ENCODE results near the gene CNDP1.

DNA sequence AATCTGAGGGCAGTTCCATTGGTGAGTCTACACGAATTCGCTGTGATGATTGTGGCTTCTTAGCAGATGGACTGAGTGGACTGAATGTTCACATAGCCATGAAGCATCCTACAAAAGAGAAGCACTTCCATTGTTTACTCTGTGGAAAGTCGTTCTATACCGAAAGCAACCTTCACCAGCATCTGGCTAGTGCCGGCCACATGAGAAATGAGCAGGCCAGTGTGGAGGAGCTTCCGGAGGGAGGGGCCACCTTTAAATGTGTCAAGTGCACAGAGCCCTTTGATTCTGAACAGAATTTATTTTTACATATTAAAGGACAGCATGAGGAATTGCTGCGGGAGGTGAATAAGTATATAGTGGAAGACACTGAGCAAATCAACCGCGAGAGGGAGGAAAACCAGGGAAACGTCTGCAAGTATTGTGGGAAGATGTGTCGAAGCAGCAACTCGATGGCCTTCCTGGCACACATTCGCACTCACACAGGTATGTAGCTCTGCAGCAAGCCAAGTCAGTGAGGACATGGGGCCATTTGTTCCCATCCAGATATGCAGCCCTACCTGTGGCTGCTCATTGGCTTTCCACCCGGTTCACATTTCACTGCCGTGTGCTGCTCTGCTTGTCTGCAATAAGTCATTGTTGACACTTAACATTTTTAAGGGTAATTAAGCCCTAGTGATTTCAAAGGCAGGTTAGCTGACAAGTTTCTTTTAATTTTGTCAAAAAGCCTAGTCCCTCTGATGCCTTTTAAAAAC lies 101.1 kb downstream of the CNDP1 start:
- TF ChIP-seq, protein P1, sequence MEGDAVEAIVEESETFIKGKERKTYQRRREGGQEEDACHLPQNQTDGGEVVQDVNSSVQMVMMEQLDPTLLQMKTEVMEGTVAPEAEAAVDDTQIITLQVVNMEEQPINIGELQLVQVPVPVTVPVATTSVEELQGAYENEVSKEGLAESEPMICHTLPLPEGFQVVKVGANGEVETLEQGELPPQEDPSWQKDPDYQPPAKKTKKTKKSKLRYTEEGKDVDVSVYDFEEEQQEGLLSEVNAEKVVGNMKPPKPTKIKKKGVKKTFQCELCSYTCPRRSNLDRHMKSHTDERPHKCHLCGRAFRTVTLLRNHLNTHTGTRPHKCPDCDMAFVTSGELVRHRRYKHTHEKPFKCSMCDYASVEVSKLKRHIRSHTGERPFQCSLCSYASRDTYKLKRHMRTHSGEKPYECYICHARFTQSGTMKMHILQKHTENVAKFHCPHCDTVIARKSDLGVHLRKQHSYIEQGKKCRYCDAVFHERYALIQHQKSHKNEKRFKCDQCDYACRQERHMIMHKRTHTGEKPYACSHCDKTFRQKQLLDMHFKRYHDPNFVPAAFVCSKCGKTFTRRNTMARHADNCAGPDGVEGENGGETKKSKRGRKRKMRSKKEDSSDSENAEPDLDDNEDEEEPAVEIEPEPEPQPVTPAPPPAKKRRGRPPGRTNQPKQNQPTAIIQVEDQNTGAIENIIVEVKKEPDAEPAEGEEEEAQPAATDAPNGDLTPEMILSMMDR (optimal IDR thresholded peaks at IDR 0.05 in 1 of 3, IDR thresholded peaks at IDR 0.05 in 1 of 3, conservative IDR thresholded peaks at IDR 0.05 in 1 of 3; ENCODE audit: extremely low read depth in 1 of 3, insufficient read depth in 2 of 3, low read length in 3 of 3): no peak
- no peak for TF ChIP-seq EZH2 (IDR thresholded peaks at IDR 0.05; ENCODE audit: low read length)
